ENCODE results near the gene FBF1.

The FBF1 gene

GRCh38 chr17:75921596-75921995 is 19.2 kb downstream of the FBF1 start:
- no peak for TF ChIP-seq CTCF (conservative IDR thresholded peaks at IDR 0.05; ENCODE audit: low read depth, low read length)

GRCh38 chr17:75920045-75920560 is 20.7 kb downstream of the FBF1 start:
- TF ChIP-seq CTCF (conservative IDR thresholded peaks at IDR 0.05; ENCODE audit: low read depth, low read length): no peak
- no peak for DNase-seq (ENCODE audit: low read depth)

More at GRCh38 chr17:75921596-75921995, 19.2 kb downstream of the FBF1 start:
- no peak overlapping the region for H3K4me3 ChIP-seq (ENCODE audit: low read length)
- DNase-seq (ENCODE audit: low read depth): no peak

GRCh38 chr17:75919611-75920010 is 21.2 kb downstream of the FBF1 start:
- DNase-seq (ENCODE audit: low read depth): no peak
- TF ChIP-seq CTCF (conservative IDR thresholded peaks at IDR 0.05; ENCODE audit: low read depth, low read length): no peak
- no peak overlapping the region for H3K4me3 ChIP-seq (ENCODE audit: low read length)

More at GRCh38 chr17:75920045-75920560, 20.7 kb downstream of the FBF1 start:
- H3K4me3 ChIP-seq (ENCODE audit: low read length): no peak overlapping the region

- no peak for DNase-seq (ENCODE audit: low read depth)
- TF ChIP-seq CTCF (conservative IDR thresholded peaks at IDR 0.05; ENCODE audit: low read depth, low read length): no peak
- no peak overlapping the region for H3K4me3 ChIP-seq (ENCODE audit: low read length)
Measured at GRCh38 chr17:75917917-75918445, 22.9 kb downstream of the FBF1 start.

- no peak for TF ChIP-seq CTCF (conservative IDR thresholded peaks at IDR 0.05; ENCODE audit: low read depth, low read length)
- DNase-seq (ENCODE audit: low read depth): no peak
- no peak overlapping the region for H3K4me3 ChIP-seq (ENCODE audit: low read length)
Measured at GRCh38 chr17:75917141-75917916, 23.5 kb downstream of the FBF1 start.

- no peak overlapping the region for H3K4me3 ChIP-seq (ENCODE audit: low read length)
- DNase-seq (ENCODE audit: low read depth): no peak
- no peak for TF ChIP-seq CTCF (conservative IDR thresholded peaks at IDR 0.05; ENCODE audit: low read depth, low read length)
Measured at GRCh38 chr17:75915268-75915667, 25.6 kb downstream of the FBF1 start.
